SU-DHL-6 (cell line): ENCODE results near the gene CROT.

ENCODE experiments used
- EZH2phosphoT487 ChIP-seq: fragments of 200-600 bp; sonication (generic), shearing (Covaris generic); conservative IDR thresholded peaks from 2 replicates; pipeline ENCODE4 v1.6.1; 2018; ENCODE audit warnings: mild to moderate bottlenecking, antibody characterized with exemption, low read length, moderate library complexity, mixed read lengths
- TF ChIP-seq, protein P1 (sequence below): fragments of 200-600 bp; sonication (generic); IDR thresholded peaks from one replicate; pipeline ENCODE4 v1.5.1; 2017; ENCODE audit warnings: antibody characterized with exemption, mild to moderate bottlenecking, low read length, moderate library complexity; ENCODE audit not compliant: insufficient read depth, poor library complexity, severe bottlenecking

DNA sequence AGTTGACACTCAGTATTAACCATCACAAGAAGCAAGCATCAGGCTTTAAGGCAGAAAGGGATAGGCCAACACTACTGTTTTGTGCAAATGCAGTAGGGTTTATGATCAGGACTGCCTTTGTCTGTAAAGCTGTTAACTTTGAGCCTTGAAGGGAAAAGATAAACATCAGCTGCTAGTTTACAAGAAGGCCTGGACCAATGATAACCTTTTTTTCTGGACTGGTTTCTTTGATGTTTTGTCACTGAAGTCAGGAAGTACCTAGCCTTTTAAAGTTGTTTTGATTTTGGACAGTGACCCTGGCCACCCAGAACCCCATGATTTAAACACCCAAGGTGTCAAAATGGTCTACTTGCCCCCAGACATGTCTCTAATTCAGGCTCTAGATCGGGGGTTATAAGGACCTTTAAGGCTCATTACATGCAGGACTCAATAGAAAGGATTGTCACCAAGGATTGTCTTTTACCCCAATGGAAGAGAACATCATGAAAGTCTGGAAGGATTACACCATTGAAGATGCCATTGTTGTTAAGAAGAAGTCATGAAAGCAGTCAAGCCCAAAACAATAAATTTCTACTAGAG, 50.1 kb downstream of the CROT start:
- TF ChIP-seq, protein P1, sequence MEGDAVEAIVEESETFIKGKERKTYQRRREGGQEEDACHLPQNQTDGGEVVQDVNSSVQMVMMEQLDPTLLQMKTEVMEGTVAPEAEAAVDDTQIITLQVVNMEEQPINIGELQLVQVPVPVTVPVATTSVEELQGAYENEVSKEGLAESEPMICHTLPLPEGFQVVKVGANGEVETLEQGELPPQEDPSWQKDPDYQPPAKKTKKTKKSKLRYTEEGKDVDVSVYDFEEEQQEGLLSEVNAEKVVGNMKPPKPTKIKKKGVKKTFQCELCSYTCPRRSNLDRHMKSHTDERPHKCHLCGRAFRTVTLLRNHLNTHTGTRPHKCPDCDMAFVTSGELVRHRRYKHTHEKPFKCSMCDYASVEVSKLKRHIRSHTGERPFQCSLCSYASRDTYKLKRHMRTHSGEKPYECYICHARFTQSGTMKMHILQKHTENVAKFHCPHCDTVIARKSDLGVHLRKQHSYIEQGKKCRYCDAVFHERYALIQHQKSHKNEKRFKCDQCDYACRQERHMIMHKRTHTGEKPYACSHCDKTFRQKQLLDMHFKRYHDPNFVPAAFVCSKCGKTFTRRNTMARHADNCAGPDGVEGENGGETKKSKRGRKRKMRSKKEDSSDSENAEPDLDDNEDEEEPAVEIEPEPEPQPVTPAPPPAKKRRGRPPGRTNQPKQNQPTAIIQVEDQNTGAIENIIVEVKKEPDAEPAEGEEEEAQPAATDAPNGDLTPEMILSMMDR = no peak
- TF ChIP-seq EZH2phosphoT487 = no peak
